GM21526 (cell line): Measurements from ENCODE around the gene LBH.

Experiments used
- ATAC-seq: cut with Tn5 transposase; IDR thresholded peaks from one replicate; pipeline ENCODE4 v1.9.1; 2021; ENCODE audit warnings: moderate library complexity; ENCODE audit not compliant: unreplicated experiment, low FRiP score

The LBH gene

DNA sequence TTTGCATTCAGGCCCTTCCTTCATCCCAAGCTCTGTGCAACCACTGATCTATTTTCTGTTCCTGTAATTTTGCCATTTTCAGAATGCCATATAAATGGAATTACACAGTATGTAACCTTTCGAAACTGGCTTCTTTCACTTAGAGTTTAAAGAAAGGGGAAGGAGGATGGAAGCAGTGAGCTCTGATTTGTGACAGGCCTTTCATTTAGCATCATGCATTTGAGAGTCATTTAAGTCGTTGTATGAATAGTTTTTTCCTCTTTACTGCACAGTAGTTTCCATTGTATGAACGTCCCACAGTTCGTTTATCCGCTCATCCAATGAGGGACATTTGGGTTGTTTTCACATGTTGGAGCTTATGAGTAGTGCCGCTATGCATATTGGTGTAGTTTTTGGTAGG lies 67.0 kb downstream of the LBH start:
- ATAC-seq = no peak

- no peak for ATAC-seq
Measured at GRCh38 chr2:30300122-30300455, 68.8 kb downstream of the LBH start.

- no peak for ATAC-seq
Measured at GRCh38 chr2:30300456-30301221, 69.3 kb downstream of the LBH start.

DNA sequence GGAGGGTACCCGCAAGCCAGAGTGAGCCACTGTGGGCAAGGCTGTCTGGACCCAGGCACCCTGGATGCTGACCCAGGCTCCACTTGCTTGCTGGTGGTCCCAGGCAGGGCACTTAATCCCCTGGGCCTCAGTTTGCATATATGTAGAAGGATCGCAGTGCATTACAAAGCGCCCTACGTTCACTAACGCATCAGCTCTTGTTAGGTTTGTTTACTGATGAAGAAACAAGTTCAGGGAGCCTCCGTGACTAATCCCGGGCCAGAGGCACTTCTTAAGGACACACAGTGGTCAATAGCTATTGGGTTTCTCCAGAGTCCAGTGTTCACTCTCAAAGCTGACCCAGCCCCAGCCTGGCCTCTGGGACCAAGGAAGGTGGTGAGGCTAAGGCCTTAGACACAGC lies 70.2 kb downstream of the LBH start:
- ATAC-seq = no peak

DNA sequence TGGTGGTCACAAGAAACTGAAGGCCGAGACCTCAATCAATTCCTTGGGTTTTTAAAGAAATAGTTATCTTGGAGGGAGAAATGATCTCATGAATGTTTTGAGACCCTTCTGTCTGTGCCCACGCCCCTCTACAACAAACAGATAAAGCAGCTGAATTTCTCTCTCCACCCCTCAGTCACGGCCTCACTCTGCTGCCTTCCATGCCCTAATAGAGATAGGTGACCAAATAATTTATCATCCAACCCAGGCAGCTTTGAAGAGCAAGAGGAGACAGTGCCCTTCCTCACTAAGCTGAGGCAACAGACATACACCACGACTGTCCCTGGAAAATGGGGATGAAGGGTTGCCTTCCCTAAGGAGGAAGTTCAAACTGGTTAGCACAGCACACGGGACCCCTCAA lies 71.2 kb downstream of the LBH start:
- no peak for ATAC-seq

DNA sequence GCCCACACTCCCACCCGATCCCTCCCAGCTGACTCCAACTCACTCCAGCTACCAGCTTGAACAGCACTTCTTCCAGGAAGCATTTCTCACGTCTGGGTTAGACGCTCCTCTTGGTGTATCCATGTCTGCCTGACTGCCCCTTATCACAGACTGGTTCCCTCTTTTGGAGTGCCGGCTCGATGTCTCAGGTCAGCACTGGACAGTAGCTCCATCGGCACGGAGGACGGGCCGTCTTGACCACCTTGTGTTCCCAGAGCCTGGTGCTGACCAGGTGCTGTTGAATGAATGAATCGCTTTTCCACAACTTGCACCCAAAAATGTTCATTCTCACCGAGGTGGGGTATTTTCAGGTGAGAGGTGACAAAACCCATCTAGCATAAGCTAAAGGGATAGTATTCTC lies 71.8 kb downstream of the LBH start:
- no peak for ATAC-seq

GRCh38 chr2:30305235-30305634 lies 73.9 kb downstream of the LBH start:
- no peak for ATAC-seq

DNA sequence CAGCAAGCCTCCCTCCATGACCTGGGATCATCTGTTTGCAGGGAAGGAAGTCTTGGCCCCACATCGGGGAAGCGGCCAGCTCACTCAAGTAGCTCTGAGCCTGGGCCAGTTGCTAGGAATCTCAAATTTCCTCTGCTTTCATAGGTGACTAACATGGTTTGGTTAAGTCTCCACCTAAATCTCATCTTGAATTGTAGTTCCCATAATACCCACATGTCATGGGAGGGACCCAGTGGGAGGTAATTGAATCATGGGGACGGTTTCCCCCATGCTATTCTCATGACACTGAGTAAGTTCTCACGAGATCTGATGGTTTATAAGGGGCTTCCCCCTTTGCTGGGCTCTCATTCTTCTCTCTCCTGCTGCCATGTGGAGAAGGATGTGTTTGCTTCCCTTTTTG lies 75.2 kb downstream of the LBH start:
- ATAC-seq = no peak

DNA sequence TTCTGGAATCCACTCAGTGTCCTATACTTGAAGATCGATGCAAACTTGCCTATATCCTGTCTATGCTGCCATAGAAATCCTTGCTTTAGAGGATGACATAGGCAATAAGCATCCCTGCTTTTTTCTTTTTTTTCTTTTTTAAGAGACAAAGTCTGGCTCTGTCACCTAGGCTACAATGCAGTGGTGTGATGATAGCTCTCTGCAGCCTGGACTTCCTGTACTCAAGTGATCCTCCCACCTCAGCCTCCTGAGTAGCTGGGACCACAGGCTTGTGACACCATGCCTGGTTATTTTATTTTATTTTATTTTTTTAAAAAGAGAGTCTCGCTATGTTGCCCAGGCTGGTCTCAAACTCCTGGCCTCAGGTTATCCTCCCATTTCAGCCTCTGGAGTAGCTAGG lies 76.9 kb downstream of the LBH start:
- ATAC-seq = no peak
